Measurements from ENCODE around the gene PKIG. TPM values are rescaled to one million over a fixed set of nuclear protein-coding genes. Genes with fewer than 3 reads are reported as not detected.
"Not testable (repeated sequence)": the region's sequence is repeated elsewhere in the genome, so short reads cannot be mapped to it uniquely, and the experiment has no call there.

PKIG gene
- total RNA-seq, 4 donors from 2014 or later: 67.1 to 250 (median 145) TPM

DNA sequence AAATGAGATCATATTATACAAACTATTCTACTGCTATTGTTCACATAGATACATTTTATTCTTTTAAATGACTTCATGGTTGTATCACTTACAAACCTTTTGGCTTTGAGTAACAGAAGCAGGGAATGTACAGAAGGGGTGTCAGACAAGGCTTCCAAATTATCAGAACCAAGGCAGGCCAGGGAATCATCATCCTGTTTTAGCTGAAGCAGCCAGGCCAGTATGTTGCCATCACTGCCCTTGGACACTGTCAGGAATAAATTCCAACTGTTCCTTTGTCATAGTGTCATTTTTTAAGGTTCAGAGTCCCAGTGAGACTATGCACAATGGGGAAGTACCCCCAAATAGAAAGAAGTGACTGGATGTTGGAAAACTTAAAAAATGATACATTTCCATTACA lies 23.1 kb upstream of the PKIG start:
- no peak overlapping the region for H3K4me3 ChIP-seq
- no peaks in the 10 kb centered on the region for H3K9me3 ChIP-seq
- H3K36me3 ChIP-seq: no peaks in the 10 kb centered on the region
- TF ChIP-seq POLR2A (IDR thresholded peaks at IDR 0.05): no peak
- TF ChIP-seq, protein P1, sequence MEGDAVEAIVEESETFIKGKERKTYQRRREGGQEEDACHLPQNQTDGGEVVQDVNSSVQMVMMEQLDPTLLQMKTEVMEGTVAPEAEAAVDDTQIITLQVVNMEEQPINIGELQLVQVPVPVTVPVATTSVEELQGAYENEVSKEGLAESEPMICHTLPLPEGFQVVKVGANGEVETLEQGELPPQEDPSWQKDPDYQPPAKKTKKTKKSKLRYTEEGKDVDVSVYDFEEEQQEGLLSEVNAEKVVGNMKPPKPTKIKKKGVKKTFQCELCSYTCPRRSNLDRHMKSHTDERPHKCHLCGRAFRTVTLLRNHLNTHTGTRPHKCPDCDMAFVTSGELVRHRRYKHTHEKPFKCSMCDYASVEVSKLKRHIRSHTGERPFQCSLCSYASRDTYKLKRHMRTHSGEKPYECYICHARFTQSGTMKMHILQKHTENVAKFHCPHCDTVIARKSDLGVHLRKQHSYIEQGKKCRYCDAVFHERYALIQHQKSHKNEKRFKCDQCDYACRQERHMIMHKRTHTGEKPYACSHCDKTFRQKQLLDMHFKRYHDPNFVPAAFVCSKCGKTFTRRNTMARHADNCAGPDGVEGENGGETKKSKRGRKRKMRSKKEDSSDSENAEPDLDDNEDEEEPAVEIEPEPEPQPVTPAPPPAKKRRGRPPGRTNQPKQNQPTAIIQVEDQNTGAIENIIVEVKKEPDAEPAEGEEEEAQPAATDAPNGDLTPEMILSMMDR (IDR thresholded peaks at IDR 0.05): no peak
- peaks cover 0 to 10% of the 10 kb centered on the region in 2 donors for H3K4me1 ChIP-seq
- H3K27ac ChIP-seq: no peak overlapping the region
- intact Hi-C loops (cut with DNase I; ENCODE audit: low total_unique reads): no loop called here
- H3K27me3 ChIP-seq: no peaks in the 10 kb centered on the region
- no peak for DNase-seq

GRCh38 chr20:44560229-44560628 lies 22.1 kb upstream of the PKIG start:
- H3K27ac ChIP-seq: no peak overlapping the region

DNA sequence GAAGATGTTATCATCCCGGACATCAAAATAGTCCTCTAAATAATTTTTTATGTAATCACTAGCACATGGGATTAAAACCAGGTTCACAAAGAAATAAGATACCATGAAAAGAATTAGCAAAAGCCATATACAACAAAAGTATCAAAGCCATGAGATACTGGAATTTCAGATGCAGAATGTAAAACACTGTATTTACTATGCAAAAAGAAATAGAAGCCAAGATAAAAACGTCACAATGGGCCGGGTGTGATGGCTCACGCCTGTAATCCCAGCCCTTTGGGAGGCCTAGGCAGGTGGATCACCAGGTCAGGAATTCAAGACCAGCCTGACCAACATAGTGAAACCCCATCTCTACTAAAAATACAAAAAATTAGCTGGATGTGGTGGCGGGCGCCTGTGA lies 21.6 kb upstream of the PKIG start:
- H3K4me3 ChIP-seq; DNase-seq; H3K36me3 ChIP-seq; H3K27me3 ChIP-seq; intact Hi-C loops (cut with DNase I; ENCODE audit: low total_unique reads); H3K4me1 ChIP-seq; H3K27ac ChIP-seq; H3K9me3 ChIP-seq: not testable (repeated sequence)

More at GRCh38 chr20:44560229-44560628, 22.1 kb upstream of the PKIG start:
- intact Hi-C loops (cut with DNase I; ENCODE audit: low total_unique reads): no loop called here
- H3K4me1 ChIP-seq: peaks cover 0 to 4% of the 10 kb centered on the region in 2 donors
- H3K27me3 ChIP-seq: no peaks in the 10 kb centered on the region
- TF ChIP-seq POLR2A (IDR thresholded peaks at IDR 0.05): no peak
- TF ChIP-seq, protein P1 (IDR thresholded peaks at IDR 0.05): no peak
- no peak overlapping the region for H3K4me3 ChIP-seq
- H3K9me3 ChIP-seq: no peaks in the 10 kb centered on the region
- DNase-seq: no peak
- no peaks in the 10 kb centered on the region for H3K36me3 ChIP-seq

DNA sequence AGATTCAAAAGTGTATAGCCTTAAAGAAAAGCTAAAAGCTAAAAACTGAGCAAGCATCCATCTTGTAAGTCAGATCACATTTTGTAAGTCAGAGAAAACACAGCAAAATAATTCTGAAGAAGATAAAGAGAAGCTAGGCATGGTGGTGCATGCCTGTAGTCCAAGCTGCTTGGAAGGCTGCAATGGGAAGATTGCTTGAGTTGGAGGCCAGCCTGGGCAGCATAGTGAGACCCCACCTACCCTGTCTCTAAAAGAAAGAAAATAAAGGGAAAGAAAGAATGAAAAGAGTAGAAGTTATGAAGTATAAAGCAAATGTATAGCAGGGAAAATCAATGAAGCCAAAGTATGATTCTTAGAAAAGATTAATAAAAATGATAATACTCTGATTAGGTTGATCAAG lies 20.5 kb upstream of the PKIG start:
- TF ChIP-seq, protein P1 (IDR thresholded peaks at IDR 0.05): no peak
- no peak for TF ChIP-seq POLR2A (IDR thresholded peaks at IDR 0.05)
- intact Hi-C loops (cut with DNase I; ENCODE audit: low total_unique reads): no loop called here
- H3K4me3 ChIP-seq: no peak overlapping the region
- H3K4me1 ChIP-seq: no peaks in the 10 kb centered on the region
- DNase-seq: no peak
- no peaks in the 10 kb centered on the region for H3K36me3 ChIP-seq
- no peaks in the 10 kb centered on the region for H3K9me3 ChIP-seq
- no peaks in the 10 kb centered on the region for H3K27me3 ChIP-seq
- H3K27ac ChIP-seq: peak overlapping the region in 1 of 2 donors; percentile 85

- no peak overlapping the region for H3K27ac ChIP-seq
- no peak overlapping the region for H3K4me3 ChIP-seq
- intact Hi-C loops (cut with DNase I; ENCODE audit: low total_unique reads): no loop called here
- no peaks in the 10 kb centered on the region for H3K9me3 ChIP-seq
- H3K27me3 ChIP-seq: no peaks in the 10 kb centered on the region
- no peaks in the 10 kb centered on the region for H3K36me3 ChIP-seq
- H3K4me1 ChIP-seq: no peaks in the 10 kb centered on the region
- DNase-seq: no peak
- no peak for TF ChIP-seq POLR2A (IDR thresholded peaks at IDR 0.05)
- TF ChIP-seq, protein P1 (IDR thresholded peaks at IDR 0.05): no peak
These were observed 16.4 kb upstream of the PKIG start for GRCh38 chr20:44566018-44566417.

- peak overlapping the region; percentile 62 to 71 for H3K27ac ChIP-seq
- H3K4me3 ChIP-seq: no peak overlapping the region
- H3K9me3 ChIP-seq: no peaks in the 10 kb centered on the region
- H3K27me3 ChIP-seq: no peaks in the 10 kb centered on the region
- intact Hi-C loops (cut with DNase I; ENCODE audit: low total_unique reads): no loop called here
- no peaks in the 10 kb centered on the region for H3K36me3 ChIP-seq
- TF ChIP-seq POLR2A (IDR thresholded peaks at IDR 0.05): no peak
- TF ChIP-seq, protein P1 (IDR thresholded peaks at IDR 0.05): no peak
- H3K4me1 ChIP-seq: no peaks in the 10 kb centered on the region
- DNase-seq: no peak
These were observed 15.6 kb upstream of the PKIG start for GRCh38 chr20:44566811-44567210.
